NCI-H460 (cell line): ENCODE data around the gene ST6GALNAC6. TPM values are rescaled to one million over a fixed set of nuclear protein-coding genes. Genes with fewer than 3 reads are reported as not detected.
A peak's percentile ranks its signal among the peaks of the same experiment; 100 is the strongest.

Experiments
- DNase-seq: peaks from one replicate; pipeline ENCODE4 v3.0.0-alpha.2; 2016; ENCODE audit warnings: low read depth; ENCODE audit errors: extremely low read depth
- total RNA-seq: library from RNA; depleted of rRNA; stranded (reverse); fragments of >200 nt; shearing (Covaris generic); gene quantifications from 2 replicates; pipeline ENCODE4 v1.2.3, GENCODE V29; 2014

ST6GALNAC6 gene
- total RNA-seq, 1 experiment from 2014 or later, result 12.8 TPM

DNA sequence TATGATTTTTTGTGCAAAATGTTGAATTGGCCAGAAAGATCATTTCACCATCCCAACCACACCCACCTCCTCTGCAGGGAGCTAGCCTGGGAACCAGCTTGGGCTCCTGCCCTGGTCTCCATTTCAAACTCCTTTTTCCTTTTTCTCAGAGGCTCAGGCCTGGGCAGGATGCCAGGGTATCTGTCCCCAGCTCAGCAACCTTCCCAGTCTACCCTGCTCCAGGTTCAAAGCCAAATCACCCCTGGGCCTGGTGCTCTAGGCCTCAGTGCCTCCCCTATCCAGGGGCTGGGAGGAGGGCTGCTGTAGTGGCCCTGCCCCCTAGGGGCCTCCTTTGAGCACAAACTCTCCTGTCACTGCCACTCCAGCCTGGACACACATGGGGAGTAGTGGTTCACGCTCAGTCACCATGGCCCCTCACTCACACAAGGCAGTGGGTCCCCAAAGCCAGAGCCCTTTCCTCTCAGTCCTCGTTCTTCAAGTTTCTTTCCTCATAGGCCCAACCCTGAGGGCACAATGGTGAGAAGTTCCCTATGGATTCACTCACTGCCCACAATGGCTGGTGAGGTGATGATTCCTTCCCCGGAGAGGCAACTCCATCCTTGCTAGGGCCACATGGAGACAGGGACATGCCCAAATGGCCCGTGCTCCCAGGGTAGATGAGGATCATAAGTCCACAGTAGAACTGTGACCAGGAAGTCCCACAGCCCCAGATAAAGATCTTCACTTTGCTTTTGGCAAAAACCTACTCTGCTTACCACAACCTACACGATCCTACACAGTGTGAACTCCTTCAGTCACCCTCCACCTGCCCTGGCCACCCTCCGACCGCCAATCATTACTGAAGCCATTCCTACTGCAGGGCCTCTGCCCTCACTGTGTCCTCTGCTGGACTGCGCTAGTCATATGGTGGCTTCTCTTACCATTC lies 19.0 kb upstream of the ST6GALNAC6 start:
- no peak for DNase-seq

GRCh38 chr9:127917603-127918002 lies 18.2 kb upstream of the ST6GALNAC6 start:
- DNase-seq, result no peak

DNA sequence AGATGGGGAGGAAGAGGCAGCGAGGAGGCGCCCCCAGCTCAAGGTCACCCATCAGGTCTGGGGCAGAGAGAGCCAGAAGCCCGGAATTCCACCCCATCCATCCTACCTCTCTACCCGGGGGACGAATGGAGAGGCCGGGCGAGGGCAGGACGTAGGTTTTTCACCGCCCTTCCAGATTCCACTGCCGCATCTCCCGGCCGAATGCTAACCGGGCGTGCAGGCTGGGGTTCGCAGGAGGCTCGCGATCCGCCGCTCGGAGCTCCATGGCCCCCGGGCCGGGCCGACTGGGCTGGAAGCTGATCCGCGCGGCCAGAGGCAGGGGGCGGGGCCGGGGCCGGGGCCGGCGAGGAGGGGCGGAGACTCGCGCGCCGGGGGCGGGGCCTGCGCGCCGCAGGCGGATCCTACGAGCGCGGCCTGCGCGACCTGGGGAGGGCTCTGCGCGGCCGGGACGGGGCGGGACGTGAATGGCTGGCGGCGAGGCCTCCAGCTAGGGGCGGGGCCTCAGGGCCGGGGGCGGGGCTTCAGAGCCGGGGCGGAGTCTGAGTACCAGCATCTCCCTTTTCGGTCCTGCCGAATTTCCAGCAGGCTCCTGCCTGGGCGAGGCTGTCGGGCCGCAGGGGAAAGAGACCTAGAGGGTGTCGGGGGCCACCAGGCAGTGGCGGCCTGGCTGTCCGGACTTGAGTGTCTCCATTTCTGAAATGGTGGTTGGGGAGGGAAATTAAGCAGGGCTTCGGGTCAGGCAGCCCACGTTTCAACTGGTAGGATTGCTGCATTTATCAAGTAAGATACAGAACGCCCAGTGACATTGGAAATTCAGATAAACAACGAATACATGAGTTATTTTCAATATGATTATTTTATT lies 17.5 kb upstream of the ST6GALNAC6 start, which contains the start of gene ST6GALNAC4:
Gene ST6GALNAC4 (minus strand): TSS at position 322 of the 862 bp plus-strand sequence. CDS start 622 bp downstream, outside the sequence.
- peak; percentile 88 for DNase-seq

DNA sequence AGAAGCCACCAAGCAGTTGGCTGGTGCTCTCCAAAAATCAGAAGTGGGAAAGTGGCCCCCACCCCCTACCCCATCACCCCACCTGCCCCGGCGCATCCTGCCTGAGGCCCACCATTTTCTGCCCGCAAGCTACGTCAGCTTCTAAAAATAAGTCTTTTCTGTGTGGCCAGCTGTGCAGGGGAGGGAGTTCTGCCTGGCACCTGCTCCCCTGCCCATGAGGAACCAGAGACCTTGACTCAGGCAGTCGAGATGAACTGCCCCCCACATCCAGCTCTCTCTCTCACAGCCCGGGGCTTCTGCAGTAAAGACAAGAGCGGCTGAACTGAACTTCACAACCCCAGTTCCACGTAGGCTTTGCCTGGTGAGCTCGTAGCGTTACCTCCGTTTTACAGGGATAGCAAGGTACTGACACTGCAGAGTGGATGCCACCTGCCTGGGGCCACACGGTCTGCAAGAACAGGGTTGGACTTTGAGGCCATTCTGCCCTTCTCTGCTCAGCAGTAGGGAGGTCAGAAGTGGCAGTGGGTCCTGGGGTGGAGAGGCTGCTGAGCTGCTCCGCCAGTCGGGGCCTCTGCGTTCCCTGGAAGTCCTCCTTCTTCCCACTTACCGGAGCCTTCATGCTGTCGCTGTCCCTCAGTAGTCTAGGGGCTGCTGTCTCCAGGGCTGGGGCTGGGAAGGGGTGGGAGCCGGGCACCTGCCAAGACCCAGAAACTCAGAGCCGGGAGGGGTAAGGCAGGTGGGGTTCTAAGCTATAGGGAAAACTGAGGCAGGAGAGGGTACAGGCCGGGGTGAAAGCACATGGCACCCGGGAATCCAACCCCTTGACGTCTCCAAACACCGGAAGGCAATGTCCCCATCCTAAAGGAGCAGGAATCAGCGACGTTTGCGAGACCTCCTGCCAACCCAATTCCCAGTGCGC lies 16.7 kb upstream of the ST6GALNAC6 start:
- DNase-seq, result no peak

- no peak for DNase-seq
Measured at GRCh38 chr9:127915325-127915752, 15.9 kb upstream of the ST6GALNAC6 start.

- no peak for DNase-seq
Measured at GRCh38 chr9:127913682-127914081, 14.3 kb upstream of the ST6GALNAC6 start.

DNA sequence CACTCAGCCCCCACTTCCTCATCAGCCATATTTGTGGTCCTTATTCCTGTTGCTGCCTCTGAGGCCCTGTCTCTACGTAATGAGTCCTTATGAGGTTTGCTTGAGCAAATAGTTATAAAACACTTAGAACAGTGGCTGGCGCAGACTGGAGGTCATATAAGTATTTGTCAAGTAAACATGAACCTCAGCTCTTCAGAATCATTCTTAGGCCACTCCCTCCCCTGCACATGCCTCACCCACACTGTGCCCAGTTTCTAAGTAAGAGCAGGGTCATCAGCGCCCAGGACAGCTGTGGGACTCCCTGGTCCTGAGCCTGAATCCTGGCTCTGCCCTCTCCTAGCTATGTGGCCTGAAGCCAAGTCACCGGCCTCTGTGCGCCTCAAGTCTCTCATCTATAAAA lies 13.5 kb upstream of the ST6GALNAC6 start:
- DNase-seq, result no peak

DNA sequence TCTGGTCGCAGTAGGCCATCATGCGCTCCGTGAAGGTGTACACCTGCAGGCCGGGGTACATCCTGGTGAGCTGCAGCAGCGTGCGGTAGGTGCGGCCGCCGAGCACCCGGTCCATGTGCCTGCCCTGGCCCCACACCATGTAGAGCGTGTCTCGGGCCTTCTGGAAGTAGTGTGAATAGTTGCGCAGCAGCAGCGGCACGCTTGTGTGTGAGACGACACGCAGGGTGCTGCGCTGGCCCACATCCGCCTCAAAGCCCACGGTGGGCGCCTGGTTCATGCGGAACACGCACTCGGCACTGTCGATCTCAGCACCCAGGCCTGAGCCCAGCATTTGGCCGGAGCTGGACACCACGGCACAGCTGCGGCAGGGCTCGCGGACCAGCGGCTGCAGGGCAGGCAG lies 12.9 kb upstream of the ST6GALNAC6 start:
- DNase-seq, result no peak

GRCh38 chr9:127910613-127911205 lies 11.3 kb upstream of the ST6GALNAC6 start:
- no peak for DNase-seq

GRCh38 chr9:127909839-127910273 lies 10.5 kb upstream of the ST6GALNAC6 start:
- DNase-seq, result no peak

DNA sequence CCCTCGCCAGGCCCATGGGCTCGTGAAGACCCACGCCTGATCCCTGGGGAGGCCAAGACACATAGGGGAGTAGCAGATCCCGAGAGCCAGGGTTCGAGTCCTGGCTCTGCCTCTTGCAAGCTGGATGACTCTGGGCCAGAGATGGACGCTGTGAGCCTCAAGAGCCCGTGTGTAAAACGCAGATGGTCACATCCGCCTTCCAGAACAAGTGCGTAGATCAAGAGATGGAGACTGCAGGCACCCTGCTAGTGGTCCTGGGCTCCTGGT lies 9.2 kb upstream of the ST6GALNAC6 start:
- no peak for DNase-seq

DNA sequence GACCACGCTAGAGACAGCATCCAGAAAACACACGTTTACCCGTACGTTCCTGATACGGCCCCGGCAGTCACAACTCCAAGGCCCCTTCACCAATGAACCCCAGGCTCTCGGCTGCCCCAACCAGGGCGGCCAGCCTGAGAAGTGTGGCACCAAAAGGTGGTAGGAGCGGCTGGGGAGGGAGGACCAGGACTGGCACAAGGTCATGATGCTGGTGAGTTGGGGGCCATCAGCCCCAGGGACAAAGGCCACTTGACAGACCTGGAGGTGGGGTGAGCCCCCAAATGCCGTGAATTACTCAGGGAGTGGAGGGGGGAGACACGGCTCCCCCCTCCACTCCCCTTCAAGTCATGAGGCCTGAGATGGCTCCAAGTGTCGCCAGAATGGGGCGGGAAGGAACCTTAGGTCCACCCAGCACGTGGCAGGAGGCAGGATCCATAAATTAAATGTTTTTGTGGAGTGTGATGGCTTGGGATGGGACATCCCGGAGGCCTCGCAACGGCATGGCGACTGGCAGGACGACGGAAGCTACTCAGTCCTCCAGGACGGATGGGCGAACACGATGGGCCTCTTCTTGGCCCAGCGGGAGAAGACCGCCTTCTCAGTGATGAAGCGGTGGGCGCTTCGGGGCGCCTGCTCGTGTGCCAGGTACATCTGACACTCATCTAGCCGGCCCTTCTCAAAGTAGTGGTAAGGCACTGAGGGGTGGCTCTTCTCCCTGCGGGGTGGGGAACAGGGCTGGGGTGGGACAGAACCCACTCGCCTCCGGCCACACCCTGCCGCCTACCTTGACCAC lies 8.7 kb upstream of the ST6GALNAC6 start:
- DNase-seq, result no peak

GRCh38 chr9:127905788-127906191 lies 6.4 kb upstream of the ST6GALNAC6 start:
- DNase-seq, result no peak

DNA sequence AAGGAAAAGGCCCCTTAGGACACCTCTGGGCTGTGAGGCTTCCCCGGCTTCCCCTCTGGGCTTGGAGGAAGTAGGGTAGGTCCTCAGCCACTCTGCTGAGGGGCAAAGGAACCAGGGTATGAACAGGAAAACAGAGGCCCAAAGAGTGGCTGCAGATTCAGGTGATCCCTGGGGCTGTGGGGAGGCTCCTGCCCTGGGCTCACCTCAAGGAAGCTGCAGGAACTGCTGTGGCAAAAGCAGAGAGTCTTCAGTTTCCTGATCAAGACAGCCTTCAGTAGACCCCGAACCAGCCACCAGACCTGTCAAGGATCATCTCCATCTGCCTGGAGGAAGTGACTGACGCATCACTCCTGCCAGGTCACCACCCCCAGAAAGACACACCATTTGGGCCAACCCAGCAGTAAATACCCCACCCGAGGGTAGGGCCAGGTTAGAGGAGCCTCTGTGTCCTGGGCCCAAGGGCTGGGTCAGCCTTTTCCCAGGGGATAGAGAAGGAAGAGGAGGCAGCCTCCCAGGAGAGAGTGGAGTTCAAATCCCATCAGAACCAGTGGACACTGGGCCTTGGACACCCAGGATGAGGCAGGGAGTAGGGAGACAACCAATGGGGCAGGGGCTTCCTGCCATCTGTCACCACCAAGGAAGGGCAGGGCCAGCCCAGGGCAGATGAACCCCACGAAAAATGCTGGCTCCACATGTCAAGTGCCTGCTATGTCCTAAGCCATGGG lies 5.8 kb upstream of the ST6GALNAC6 start:
- no peak for DNase-seq

DNA sequence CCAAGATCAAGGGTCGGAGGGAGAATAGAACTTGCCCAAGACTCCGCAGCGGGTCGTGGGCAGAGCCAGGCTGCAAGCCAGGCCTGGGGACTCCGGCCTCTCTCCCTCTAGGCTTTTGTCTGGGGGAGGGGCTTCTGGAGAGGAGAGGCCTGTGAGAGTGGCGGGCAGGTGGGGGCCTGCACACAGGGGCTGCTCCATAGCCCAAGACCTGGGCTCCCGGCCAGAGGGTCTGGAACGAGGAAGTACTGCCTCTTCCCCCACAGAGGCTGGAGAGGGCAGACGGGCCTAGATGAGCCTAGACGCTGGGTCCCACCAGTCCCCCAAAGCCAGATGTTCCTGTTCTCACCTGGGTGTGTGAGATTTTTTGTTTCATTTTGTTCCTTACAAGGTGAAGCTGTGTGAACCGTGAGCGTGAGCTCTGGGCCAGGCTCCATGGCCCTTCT lies 5.2 kb upstream of the ST6GALNAC6 start:
- no peak for DNase-seq

GRCh38 chr9:127903557-127904475 lies 4.4 kb upstream of the ST6GALNAC6 start:
- DNase-seq, result no peak

DNA sequence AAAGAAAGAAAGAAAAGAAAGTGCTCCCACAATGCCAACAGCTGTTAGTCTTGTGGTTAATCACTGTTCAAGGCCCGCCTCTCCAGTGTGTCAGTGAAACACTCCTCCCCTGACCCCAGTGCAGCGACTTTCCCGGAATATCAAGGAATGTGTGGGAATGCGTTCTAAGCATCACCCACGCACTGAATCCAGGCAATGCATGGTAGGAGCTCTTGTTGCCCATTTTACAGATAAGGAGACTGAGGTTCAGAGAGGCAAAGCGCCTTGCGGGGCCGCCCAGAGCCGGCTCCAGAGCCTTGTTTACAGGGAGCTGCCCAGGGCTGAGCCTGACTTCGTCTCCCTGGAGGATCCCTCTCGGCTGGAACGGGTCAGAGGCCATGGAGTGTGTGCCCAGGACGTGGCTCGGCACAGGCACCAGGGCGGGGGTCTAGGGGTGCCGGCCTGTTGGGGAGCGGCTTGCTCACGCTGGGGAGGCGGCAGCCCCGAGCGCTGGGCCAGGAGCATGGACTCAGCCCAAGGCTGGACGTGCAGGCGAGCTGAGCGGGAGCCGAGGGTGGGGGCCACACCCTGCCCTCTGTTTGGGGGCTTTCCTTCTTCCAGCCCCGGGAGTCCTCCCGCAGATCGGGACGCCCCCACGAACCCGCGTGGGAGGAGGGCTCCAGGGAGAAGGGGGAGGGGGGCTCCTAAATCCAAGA lies 823 bp downstream of the ST6GALNAC6 start:
- no peak for DNase-seq
